WERI-Rb-1 (cell line): ENCODE results near the gene TBC1D2B.
"Not testable (repeated sequence)": the region's sequence is repeated elsewhere in the genome, so short reads cannot be mapped to it uniquely, and the experiment has no call there.

Source experiments
- DNase-seq: peaks from one replicate; pipeline ENCODE4 v3.0.0-alpha.2; 2020
- H3K27ac ChIP-seq: fragments of 250-450 bp; sonication (Bioruptor Pico); 2 replicates; pipeline ENCODE4 v1.5.1; 2020; ENCODE audit warnings: mild to moderate bottlenecking, moderate library complexity
- H3K27me3 ChIP-seq: fragments of 250-450 bp; sonication (Bioruptor Pico); 2 replicates; pipeline ENCODE4 v1.5.1; 2021; ENCODE audit warnings: mild to moderate bottlenecking, low read depth, moderate library complexity; ENCODE audit not compliant: insufficient read depth, severe bottlenecking
- H3K36me3 ChIP-seq: fragments of 250-450 bp; sonication (Bioruptor Pico); 2 replicates; pipeline ENCODE4 v1.5.1; 2020; ENCODE audit warnings: mild to moderate bottlenecking, moderate library complexity
- H3K4me3 ChIP-seq: 2 replicates; pipeline ENCODE4 v1.5.1; 2011; ENCODE audit warnings: low read depth, mild to moderate bottlenecking, control low read depth, low read length
- H3K9me3 ChIP-seq: fragments of 250-450 bp; sonication (Bioruptor Pico); 2 replicates; pipeline ENCODE4 v1.5.1; 2021; ENCODE audit warnings: mild to moderate bottlenecking, moderate library complexity; ENCODE audit not compliant: severe bottlenecking
- TF ChIP-seq, protein P1 (sequence below): IDR thresholded peaks from 2 replicates; pipeline ENCODE4 v1.5.1; 2011; ENCODE audit warnings: low read depth, mild to moderate bottlenecking, control low read depth, inconsistent platforms, low read length

The TBC1D2B gene

DNA sequence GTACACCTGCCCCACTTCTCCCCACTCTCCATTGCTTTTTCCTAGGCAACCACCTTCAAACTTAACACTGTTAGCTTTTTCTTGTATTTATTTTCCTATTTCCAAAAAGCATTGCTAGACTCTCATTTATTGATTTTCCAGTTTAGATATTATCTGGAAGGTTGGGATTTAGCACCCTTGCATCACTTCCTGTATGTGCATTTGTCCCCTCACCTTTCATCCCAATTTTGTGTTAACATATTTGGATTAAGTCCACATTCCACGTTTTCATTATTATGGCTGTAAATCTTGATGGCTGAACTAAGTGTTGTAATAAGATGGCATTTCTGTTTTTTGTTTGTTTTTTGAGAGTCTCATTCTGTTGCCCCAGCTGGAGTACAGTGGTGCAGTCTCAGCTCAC lies 109.7 kb downstream of the TBC1D2B start:
- no peaks in the 10 kb centered on the region for H3K36me3 ChIP-seq
- TF ChIP-seq, protein P1, sequence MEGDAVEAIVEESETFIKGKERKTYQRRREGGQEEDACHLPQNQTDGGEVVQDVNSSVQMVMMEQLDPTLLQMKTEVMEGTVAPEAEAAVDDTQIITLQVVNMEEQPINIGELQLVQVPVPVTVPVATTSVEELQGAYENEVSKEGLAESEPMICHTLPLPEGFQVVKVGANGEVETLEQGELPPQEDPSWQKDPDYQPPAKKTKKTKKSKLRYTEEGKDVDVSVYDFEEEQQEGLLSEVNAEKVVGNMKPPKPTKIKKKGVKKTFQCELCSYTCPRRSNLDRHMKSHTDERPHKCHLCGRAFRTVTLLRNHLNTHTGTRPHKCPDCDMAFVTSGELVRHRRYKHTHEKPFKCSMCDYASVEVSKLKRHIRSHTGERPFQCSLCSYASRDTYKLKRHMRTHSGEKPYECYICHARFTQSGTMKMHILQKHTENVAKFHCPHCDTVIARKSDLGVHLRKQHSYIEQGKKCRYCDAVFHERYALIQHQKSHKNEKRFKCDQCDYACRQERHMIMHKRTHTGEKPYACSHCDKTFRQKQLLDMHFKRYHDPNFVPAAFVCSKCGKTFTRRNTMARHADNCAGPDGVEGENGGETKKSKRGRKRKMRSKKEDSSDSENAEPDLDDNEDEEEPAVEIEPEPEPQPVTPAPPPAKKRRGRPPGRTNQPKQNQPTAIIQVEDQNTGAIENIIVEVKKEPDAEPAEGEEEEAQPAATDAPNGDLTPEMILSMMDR = no peak
- no peak overlapping the region for H3K4me3 ChIP-seq
- no peaks in the 10 kb centered on the region for H3K27me3 ChIP-seq
- H3K27ac ChIP-seq = no peak overlapping the region
- no peak for DNase-seq
- peaks cover 7% of the 10 kb centered on the region for H3K9me3 ChIP-seq

DNA sequence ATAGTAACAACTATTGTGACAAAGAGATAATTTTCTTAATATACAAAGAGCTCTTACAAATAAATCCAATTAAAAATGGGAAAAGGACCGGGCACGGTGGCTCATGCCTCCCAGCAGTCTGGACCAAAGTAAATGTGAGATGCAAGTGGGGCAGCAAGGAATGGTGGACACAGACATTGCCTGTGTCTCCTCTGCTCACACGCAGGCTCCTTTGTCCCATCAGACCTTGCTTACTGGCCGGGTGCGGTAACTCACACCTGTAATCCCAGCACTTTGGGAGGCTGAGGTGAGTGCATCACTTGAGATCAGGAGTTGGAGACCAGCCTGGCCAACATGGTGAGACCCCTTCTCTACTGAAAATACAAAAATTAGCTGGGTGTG lies 110.3 kb downstream of the TBC1D2B start:
- not testable (repeated sequence) for H3K9me3 ChIP-seq, H3K27ac ChIP-seq, H3K36me3 ChIP-seq, H3K27me3 ChIP-seq, DNase-seq, H3K4me3 ChIP-seq

DNA sequence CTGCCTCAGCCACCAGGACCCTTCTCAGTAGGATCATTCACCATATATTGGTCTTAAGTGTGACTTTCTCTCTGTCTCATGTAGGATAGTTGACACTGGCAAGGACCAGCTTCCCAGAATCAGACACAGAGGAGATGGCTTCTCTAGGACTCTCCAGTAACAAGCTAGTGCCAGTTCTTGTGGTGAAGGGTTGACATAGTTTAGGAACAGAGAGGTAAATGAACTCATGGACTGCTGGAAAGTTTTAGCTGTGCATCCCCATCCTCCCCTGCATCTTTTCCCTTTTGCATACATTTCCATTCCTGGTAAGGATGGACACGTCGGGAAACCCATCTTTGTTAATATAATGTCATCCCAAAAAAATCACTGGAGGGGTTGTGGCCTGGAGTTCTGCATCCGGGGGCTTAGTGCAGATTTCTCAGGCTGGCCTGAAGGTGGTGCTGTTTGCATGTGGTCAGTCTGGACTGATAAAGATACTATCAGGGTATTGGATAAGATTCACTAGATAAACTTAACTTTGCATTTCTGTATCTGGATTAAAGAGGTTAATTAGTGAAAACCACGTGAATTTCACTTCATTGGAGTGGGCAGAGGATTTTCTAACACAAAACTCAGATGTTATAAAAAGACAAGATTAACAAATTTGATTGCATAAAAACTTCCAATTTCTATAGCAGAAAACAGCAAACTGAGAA lies 110.8 kb downstream of the TBC1D2B start:
- no peaks in the 10 kb centered on the region for H3K36me3 ChIP-seq
- H3K9me3 ChIP-seq = peaks cover 7% of the 10 kb centered on the region
- H3K27ac ChIP-seq = no peak overlapping the region
- peak; percentile 64 for DNase-seq
- H3K27me3 ChIP-seq = no peaks in the 10 kb centered on the region
- no peak overlapping the region for H3K4me3 ChIP-seq
- TF ChIP-seq, protein P1 = peak; percentile 70

DNA sequence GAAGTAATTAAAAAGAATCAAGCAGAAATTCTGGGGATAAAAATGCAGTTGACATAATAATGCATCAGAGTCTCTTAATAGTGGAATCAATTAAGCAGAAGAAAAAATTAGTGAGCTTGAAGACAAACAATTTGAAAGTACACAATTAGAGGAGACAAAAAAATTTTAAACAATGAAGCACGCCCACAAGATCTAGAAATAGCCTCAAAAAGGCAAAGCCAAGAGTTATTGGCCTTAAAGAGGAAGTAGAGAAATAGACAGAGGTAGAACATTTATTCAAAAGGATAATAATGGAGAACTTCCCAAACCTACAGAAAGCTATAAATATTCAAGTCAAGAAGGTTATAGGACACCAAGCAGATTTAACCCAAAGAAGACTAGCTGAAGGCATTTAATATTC lies 113.3 kb downstream of the TBC1D2B start:
- DNase-seq = no peak
- Histone ChIP-seq H3K4me3 (no peak overlapping the region), H3K27me3 (peaks cover 3% of the 10 kb centered on the region), H3K27ac (no peak overlapping the region), H3K36me3 (no peaks in the 10 kb centered on the region), H3K9me3 (peaks cover 7% of the 10 kb centered on the region)
- TF ChIP-seq, protein P1 = no peak

DNA sequence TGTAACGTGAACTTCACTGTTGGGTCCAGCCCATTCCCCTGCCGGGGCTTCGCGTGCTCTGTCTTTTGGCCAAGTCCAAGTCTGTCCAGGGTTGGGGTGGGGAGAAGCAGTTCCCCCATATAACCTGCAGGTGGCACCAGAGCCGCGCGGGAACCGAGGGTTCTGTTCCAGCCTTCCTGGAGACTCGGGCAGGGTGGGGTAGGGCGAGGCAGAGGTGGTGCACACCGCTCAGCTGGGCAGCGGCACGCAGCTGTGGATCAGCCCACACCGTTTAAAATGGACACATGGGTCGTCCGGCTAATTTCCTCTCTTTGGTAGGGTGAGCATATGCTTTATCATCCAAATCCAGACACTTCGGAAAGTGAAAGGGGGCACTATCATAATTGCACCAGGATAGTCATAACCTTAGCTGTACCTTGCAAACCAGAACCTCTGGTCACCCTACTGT lies 118.1 kb downstream of the TBC1D2B start:
- DNase-seq = peak; percentile 80
- TF ChIP-seq, protein P1 = peak; percentile 89
- Histone ChIP-seq H3K27ac (no peak overlapping the region), H3K4me3 (no peak overlapping the region), H3K9me3 (peaks cover 7% of the 10 kb centered on the region), H3K36me3 (no peaks in the 10 kb centered on the region), H3K27me3 (peaks cover 5% of the 10 kb centered on the region)

DNA sequence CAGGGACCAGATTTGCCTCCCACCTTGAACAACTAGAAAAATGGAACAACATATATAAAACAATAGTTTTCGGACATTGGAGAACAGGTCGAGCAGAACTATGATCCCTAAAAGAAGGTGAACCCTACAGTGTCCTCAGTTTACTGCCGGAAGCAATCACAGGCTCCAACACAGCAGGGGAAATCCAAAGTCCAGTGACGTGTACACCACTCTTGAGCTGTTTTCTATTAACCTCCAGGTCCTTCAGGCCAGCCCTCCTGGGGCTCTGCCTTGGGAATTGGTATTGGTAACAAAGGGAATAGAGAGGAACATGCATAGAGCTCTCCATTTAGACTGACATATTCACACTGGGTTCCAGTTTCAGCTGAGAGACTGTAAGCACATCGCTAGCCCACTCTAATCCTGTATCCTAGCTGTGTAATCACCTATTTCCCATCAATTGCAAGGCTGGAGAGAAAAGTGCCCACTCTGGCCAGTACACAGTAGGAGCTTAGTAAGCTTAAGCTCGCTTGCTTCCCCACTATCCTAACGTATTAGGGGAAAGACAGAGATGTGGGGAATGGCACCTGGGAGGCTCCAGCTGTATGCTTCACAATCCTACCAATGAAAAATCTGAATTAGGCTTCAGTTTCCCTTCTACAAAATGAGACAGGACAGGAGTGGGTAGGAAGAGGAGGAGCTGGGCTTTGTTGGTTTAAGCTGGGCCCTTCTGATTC lies 118.6 kb downstream of the TBC1D2B start:
- H3K27me3 ChIP-seq, H3K36me3 ChIP-seq, H3K4me3 ChIP-seq, H3K9me3 ChIP-seq, DNase-seq, H3K27ac ChIP-seq: not testable (repeated sequence)

DNA sequence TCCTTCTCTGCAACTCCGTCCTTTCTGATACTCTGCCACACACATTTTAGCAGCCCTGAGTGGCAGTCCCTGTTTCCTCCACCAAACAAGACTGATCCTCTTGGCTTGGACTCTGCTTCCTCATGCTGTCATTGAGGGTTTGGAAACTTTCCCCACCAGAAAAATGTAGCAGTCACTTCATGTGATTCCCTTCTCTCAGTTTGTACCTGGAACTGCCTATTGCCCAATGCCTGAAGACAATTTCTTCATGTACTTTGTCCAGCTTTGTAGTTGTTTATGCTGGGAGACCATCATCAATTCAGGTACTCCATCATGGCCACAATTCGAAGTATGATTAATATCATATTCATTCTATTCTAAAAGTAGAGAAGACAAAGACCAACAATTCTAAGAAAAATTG lies 119.5 kb downstream of the TBC1D2B start:
- not testable (repeated sequence) for H3K9me3 ChIP-seq, H3K36me3 ChIP-seq, H3K27ac ChIP-seq, H3K4me3 ChIP-seq, DNase-seq, H3K27me3 ChIP-seq

DNA sequence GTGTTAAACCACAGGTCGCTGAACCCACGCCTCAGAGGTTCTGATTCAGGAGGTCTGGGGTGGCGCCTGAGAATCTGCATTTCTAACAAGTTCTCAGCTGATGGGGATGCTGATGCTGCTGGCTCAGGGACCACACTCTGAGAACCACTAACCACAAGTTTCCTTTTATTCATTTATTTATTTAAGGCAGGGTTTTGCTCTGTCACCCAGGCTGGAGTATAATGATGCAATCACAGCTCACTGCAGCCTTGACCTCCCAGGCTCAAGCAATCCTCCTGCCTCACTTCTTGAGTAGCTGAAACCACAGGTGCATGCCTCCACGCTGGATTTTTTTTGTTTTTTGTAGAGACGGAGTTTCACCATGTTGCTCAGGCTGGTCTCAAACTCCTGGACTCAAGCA lies 123.6 kb downstream of the TBC1D2B start:
- not testable (repeated sequence) for DNase-seq, H3K4me3 ChIP-seq, H3K27me3 ChIP-seq, H3K36me3 ChIP-seq, H3K27ac ChIP-seq, H3K9me3 ChIP-seq
